Measurements from ENCODE around the gene LIN9.

DNA sequence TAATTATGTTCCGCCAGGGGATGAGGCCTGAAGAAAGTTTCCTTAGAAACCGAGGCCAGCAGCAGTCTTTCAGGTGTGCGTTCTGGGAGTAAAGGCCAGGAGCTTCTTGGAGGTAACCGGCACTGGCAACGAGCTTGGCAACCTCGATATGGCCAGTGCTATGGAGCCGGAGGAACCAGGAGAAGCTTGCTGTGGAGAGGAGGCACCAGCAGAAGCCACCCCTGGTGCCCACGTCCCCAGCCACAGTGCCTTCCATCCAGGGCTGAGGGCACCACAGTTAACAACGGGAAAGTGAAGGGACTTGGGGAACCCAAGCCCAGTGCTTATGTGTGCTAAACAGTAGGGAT lies 41.5 kb upstream of the LIN9 start:
- TF ChIP-seq, protein P1, sequence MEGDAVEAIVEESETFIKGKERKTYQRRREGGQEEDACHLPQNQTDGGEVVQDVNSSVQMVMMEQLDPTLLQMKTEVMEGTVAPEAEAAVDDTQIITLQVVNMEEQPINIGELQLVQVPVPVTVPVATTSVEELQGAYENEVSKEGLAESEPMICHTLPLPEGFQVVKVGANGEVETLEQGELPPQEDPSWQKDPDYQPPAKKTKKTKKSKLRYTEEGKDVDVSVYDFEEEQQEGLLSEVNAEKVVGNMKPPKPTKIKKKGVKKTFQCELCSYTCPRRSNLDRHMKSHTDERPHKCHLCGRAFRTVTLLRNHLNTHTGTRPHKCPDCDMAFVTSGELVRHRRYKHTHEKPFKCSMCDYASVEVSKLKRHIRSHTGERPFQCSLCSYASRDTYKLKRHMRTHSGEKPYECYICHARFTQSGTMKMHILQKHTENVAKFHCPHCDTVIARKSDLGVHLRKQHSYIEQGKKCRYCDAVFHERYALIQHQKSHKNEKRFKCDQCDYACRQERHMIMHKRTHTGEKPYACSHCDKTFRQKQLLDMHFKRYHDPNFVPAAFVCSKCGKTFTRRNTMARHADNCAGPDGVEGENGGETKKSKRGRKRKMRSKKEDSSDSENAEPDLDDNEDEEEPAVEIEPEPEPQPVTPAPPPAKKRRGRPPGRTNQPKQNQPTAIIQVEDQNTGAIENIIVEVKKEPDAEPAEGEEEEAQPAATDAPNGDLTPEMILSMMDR (IDR thresholded peaks at IDR 0.05; ENCODE audit: low read depth, low read length): no peak
- TF ChIP-seq EZH2phosphoT487 (IDR thresholded peaks at IDR 0.05; ENCODE audit: low read depth): no peak
